Measurements from ENCODE around the gene CD4. TPM values are rescaled to one million over a fixed set of nuclear protein-coding genes. Genes with fewer than 3 reads are reported as not detected.

CD4 gene
- total RNA-seq, 6 donors from 2014 or later = 10.5 to 86.6 (median 35.6) TPM

GRCh38 chr12:6786416-6787094, 2.8 kb upstream of the CD4 start:
- Histone ChIP-seq H3K27me3 (no peaks in the 10 kb centered on the region), H3K4me3 (no peak overlapping the region), H3K9me3 (no peaks in the 10 kb centered on the region), H3K36me3 (no peaks in the 10 kb centered on the region), H3K27ac (no peak overlapping the region), H3K4me1 (peaks cover 11 to 35% (median 18%) of the 10 kb centered on the region in 4 donors)
- DNase-seq (no peak), ATAC-seq (ENCODE audit: low FRiP score in 2 of 2) (no peak)
- TF ChIP-seq POLR2A (IDR thresholded peaks at IDR 0.05) (no peak), EP300 (IDR thresholded peaks at IDR 0.05) (no peak), CTCF (IDR thresholded peaks at IDR 0.05) (no peak), POLR2AphosphoS5 (IDR thresholded peaks at IDR 0.05) (no peak)
- WGBS, 2 donors = 57 to 61% methylated on average over 9 of the region's 9 CpGs

GRCh38 chr12:6787309-6787708, 2.0 kb upstream of the CD4 start:
- H3K4me3 ChIP-seq = no peak overlapping the region
- no peak for TF ChIP-seq CTCF (IDR thresholded peaks at IDR 0.05)
- no peak for TF ChIP-seq POLR2AphosphoS5 (IDR thresholded peaks at IDR 0.05)
- TF ChIP-seq EP300 (IDR thresholded peaks at IDR 0.05) = no peak
- no peak for TF ChIP-seq POLR2A (IDR thresholded peaks at IDR 0.05)
- no peaks in the 10 kb centered on the region for H3K9me3 ChIP-seq
- ATAC-seq (ENCODE audit: low FRiP score in 2 of 2) (no peak), DNase-seq (no peak)
- peaks cover 12 to 42% (median 23%) of the 10 kb centered on the region in 4 donors for H3K4me1 ChIP-seq
- H3K27ac ChIP-seq = no peak overlapping the region
- 91 to 92% methylated on average over 5 of the region's 5 CpGs for WGBS, 2 donors
- no peaks in the 10 kb centered on the region for H3K36me3 ChIP-seq
- H3K27me3 ChIP-seq = no peaks in the 10 kb centered on the region

- H3K27me3 ChIP-seq = no peaks in the 10 kb centered on the region
- WGBS, 2 donors = 78 to 79% methylated on average over 12 of the region's 12 CpGs
- peaks cover 9 to 36% (median 24%) of the 10 kb centered on the region in 4 donors for H3K4me1 ChIP-seq
- no peaks in the 10 kb centered on the region for H3K36me3 ChIP-seq
- TF ChIP-seq POLR2A (IDR thresholded peaks at IDR 0.05) (no peak), CTCF (IDR thresholded peaks at IDR 0.05) (no peak)
- ATAC-seq (ENCODE audit: low FRiP score in 2 of 2) (peak in 1 of 2 donors; percentile 18), DNase-seq (no peak)
- H3K27ac ChIP-seq = peak overlapping the region; percentile 60 to 80 (median 74)
- peak overlapping the region in 3 of 4 donors; percentile 35 to 51 (median 41) for H3K4me3 ChIP-seq
- no peaks in the 10 kb centered on the region for H3K9me3 ChIP-seq
Observed at GRCh38 chr12:6790496-6791150, 1.3 kb downstream of the CD4 start.

- Histone ChIP-seq H3K9me3 (no peaks in the 10 kb centered on the region), H3K36me3 (no peaks in the 10 kb centered on the region), H3K27me3 (no peaks in the 10 kb centered on the region), H3K4me3 (peak overlapping the region in 2 of 4 donors; percentile 32 to 41), H3K27ac (peak overlapping the region; percentile 64 to 75 (median 72)), H3K4me1 (peaks cover 9 to 29% (median 22%) of the 10 kb centered on the region in 4 donors)
- WGBS, 2 donors = 63 to 69% methylated on average over 13 of the region's 13 CpGs
- DNase-seq = no peak
- no peak for TF ChIP-seq POLR2A (IDR thresholded peaks at IDR 0.05)
- no peak for TF ChIP-seq POLR2AphosphoS5 (IDR thresholded peaks at IDR 0.05)
- no peak for TF ChIP-seq CTCF (IDR thresholded peaks at IDR 0.05)
- no peak for TF ChIP-seq EP300 (IDR thresholded peaks at IDR 0.05)
- no peak for ATAC-seq (ENCODE audit: low FRiP score in 2 of 2)
Observed at GRCh38 chr12:6791931-6792520, 2.7 kb downstream of the CD4 start.

Measured in upper lobe of left lung (tissue), 6 donors.